Cardiac muscle cell (in vitro differentiated cells and primary cell): Measurements from ENCODE around the gene CHST11. TPM values are rescaled to one million over a fixed set of nuclear protein-coding genes. Genes with fewer than 3 reads are reported as not detected.

Source experiments
- DNase-seq, 2 donors: peaks; one replicate each; pipeline versions ENCODE4 v3.0.0 to v3.0.0-alpha.2; 2010 to 2017; ENCODE audit warnings: low read depth in 1 of 2, low spot score in 1 of 2
- H3K27ac ChIP-seq: fragments of 200-600 bp; sonication (generic); 2 replicates; pipeline ENCODE4 v1.5.1; 2016
- H3K27me3 ChIP-seq: fragments of 200-600 bp; sonication (generic); 2 replicates; pipeline ENCODE4 v1.6.0; 2016; ENCODE audit warnings: control low read depth
- H3K36me3 ChIP-seq: fragments of 200-600 bp; sonication (generic); 2 replicates; pipeline ENCODE4 v1.5.1; 2016; ENCODE audit warnings: control low read depth
- H3K4me1 ChIP-seq: fragments of 200-600 bp; sonication (generic); 2 replicates; pipeline ENCODE4 v1.8.1; 2017; ENCODE audit warnings: low read depth, mild to moderate bottlenecking, mixed run types
- H3K4me3 ChIP-seq: fragments of 200-600 bp; sonication (generic); 2 replicates; pipeline ENCODE4 v1.5.1; 2016; ENCODE audit warnings: mild to moderate bottlenecking
- H3K9me3 ChIP-seq: fragments of 200-600 bp; sonication (generic); 2 replicates; pipeline ENCODE4 v1.5.1; 2017; ENCODE audit warnings: low read depth, mild to moderate bottlenecking, control low read depth
- polyA plus RNA-seq: library from polyadenylated mRNA; unstranded; fragments of >200 nt; fragmentation: Nextera tagmentation; extraction: Ambion mirVana; gene quantifications from 2 replicates; pipeline ENCODE4 v1.2.1, GENCODE V29; 2016
- total RNA-seq: library from RNA; depleted of rRNA; stranded (reverse); fragments of >200 nt; gene quantifications from 2 replicates; pipeline ENCODE4 v1.2.3, GENCODE V29; 2016
- TF ChIP-seq, protein P1 (sequence below): IDR thresholded peaks from 2 replicates; pipeline ENCODE4 v1.5.1; 2012; ENCODE audit warnings: low read depth, mild to moderate bottlenecking, low read length

Gene CHST11
- total and polyA plus RNA-seq, 2 experiments from 2014 or later, result 24.2 to 39.8 TPM

DNA sequence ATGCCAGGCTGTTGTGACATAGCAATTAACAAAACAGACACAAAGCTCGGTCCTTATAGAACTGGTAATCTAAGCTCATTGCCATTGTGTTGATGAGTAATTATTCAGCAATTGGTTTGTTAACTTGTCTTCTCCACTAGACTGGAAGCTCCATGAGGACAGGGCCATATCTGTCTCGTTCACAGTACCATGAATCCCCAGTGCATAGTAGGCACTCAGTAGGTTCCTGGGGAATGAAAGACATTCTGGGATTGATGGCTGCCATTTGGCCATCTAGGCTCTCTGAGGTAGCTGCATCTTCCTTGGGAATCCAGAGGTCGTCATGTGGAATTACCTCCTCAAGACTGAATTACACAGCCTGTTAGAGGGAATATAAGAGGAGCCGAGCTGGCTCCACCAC, 177.3 kb downstream of the CHST11 start:
- TF ChIP-seq, protein P1, sequence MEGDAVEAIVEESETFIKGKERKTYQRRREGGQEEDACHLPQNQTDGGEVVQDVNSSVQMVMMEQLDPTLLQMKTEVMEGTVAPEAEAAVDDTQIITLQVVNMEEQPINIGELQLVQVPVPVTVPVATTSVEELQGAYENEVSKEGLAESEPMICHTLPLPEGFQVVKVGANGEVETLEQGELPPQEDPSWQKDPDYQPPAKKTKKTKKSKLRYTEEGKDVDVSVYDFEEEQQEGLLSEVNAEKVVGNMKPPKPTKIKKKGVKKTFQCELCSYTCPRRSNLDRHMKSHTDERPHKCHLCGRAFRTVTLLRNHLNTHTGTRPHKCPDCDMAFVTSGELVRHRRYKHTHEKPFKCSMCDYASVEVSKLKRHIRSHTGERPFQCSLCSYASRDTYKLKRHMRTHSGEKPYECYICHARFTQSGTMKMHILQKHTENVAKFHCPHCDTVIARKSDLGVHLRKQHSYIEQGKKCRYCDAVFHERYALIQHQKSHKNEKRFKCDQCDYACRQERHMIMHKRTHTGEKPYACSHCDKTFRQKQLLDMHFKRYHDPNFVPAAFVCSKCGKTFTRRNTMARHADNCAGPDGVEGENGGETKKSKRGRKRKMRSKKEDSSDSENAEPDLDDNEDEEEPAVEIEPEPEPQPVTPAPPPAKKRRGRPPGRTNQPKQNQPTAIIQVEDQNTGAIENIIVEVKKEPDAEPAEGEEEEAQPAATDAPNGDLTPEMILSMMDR, result no peak
- H3K9me3 ChIP-seq, result no peaks in the 10 kb centered on the region

DNA sequence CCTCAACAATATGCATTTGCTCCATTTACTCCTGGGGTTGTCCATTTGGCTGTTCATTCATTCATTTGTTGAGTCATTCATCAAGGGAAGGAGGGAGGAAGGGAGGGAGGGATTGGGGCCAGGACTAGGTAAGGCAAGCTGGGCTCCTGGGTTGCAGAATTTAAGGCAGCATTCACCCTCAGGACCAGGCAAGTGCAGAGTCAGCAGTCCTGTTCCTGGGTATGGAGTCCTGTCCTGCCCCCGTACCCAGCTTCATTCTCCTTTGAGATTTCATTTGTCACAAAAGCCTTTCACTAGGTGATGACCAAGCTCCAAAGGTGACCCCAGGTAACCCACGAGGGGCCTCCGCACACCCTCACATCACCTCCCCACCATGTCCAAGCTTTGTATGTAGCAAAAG, 178.1 kb downstream of the CHST11 start:
- Histone ChIP-seq H3K27me3 (no peaks in the 10 kb centered on the region), H3K9me3 (no peaks in the 10 kb centered on the region), H3K4me3 (no peak overlapping the region), H3K27ac (no peak overlapping the region), H3K36me3 (no peaks in the 10 kb centered on the region), H3K4me1 (peaks cover 18% of the 10 kb centered on the region)
- DNase-seq, result no peak
- TF ChIP-seq, protein P1, result no peak

More for the DNA sequence above, 177.3 kb downstream of the CHST11 start:
- Histone ChIP-seq H3K27ac (no peak overlapping the region), H3K4me1 (peaks cover 18% of the 10 kb centered on the region), H3K36me3 (no peaks in the 10 kb centered on the region), H3K27me3 (no peaks in the 10 kb centered on the region), H3K4me3 (no peak overlapping the region)
- no peak for DNase-seq

DNA sequence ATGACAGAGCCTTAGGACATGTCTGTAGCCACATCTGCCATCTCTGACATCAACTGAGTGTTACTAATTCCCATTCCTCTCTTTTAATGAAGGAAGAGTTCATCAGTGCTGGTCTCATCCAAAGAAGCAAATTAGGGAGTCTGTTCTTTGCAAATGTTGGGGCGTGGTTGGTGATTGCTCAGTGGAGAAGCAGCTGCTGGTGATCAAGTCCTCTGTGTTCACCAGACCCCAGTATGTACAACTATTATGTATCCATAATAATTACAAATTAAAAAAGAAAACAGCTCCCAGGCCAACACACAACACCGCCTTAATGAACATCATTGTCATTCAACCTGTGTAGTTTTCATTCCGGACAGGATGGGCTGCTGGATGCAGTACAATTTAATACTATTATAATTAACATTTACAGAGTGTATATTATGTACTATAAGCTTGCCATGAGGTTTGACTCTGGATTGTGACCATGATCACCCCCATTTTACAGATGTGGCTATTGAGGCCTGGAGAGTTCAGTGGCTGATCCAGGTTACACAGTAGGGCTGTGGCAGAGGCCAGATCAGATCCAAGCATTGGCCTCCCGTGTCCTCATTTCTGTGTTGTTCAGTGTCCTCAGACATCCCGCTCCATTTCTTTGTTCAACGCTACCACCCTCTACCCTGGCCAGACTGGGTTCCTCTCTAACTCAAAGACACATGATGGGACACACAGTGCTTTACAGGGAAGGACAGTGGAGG, 179.0 kb downstream of the CHST11 start:
- no peaks in the 10 kb centered on the region for H3K36me3 ChIP-seq
- H3K4me1 ChIP-seq, result peaks cover 12% of the 10 kb centered on the region
- no peak overlapping the region for H3K4me3 ChIP-seq
- no peaks in the 10 kb centered on the region for H3K27me3 ChIP-seq
- no peak for DNase-seq
- H3K27ac ChIP-seq, result no peak overlapping the region
- TF ChIP-seq, protein P1, result no peak
- no peaks in the 10 kb centered on the region for H3K9me3 ChIP-seq

DNA sequence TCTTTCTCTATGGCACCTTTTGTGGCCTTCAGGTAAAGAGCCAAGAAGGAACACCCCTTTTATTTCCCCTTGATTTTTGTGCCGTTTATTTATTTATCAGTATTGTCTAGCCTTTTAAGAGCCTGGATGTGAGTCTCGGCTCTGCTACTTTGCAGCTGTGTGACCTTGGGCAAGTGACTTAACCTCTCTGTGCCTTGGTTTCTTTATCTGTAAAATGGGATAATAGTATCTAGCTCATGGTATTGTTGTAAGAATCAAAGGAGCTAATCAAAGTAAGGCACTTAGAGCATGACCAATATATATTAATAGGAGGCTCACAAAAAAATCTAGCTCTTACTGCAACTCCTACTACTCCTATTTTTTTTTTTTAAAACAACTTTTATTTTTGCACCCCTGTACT, 179.7 kb downstream of the CHST11 start:
- Histone ChIP-seq H3K4me3 (no peak overlapping the region), H3K4me1 (peaks cover 12% of the 10 kb centered on the region), H3K9me3 (no peaks in the 10 kb centered on the region), H3K27ac (no peak overlapping the region), H3K36me3 (no peaks in the 10 kb centered on the region), H3K27me3 (no peaks in the 10 kb centered on the region)
- TF ChIP-seq, protein P1, result no peak
- no peak for DNase-seq

DNA sequence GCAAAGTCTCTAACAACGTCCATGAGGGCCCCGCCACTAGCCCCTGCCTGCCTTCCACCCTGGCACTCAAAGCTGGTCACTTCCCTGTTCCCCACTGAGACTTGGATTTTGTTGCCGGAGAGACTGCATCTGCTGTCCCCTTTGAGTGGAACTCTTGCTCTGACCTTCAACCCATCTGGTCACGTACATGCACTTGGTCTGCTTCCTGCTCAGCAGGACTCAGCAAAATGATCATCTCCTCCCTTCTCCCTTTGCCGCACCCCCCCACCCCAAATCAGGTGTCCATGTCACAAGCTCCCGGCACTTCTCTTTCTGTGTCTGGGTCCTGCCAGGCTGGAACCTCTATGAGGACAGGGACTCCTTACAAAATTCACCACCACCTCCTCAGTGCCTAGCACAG, 180.9 kb downstream of the CHST11 start:
- Histone ChIP-seq H3K36me3 (no peaks in the 10 kb centered on the region), H3K27ac (no peak overlapping the region), H3K4me1 (peaks cover 12% of the 10 kb centered on the region), H3K9me3 (no peaks in the 10 kb centered on the region), H3K27me3 (no peaks in the 10 kb centered on the region), H3K4me3 (no peak overlapping the region)
- TF ChIP-seq, protein P1, result no peak
- no peak for DNase-seq
